Testis (tissue), 3 donors: Measurements from ENCODE around the gene IQGAP1. TPM values are rescaled to one million over a fixed set of nuclear protein-coding genes. Genes with fewer than 3 reads are reported as not detected.

Experiments
- DNase-seq: peaks from one replicate; pipeline ENCODE4 v3.0.0-alpha.2; 2019
- H3K27ac ChIP-seq, 2 donors: fragments of 200-600 bp; sonication (generic); one replicate each; pipeline ENCODE4 v1.5.1; 2019
- H3K27me3 ChIP-seq: fragments of 200-600 bp; sonication (generic); one replicate; pipeline ENCODE4 v1.5.1; 2019
- H3K36me3 ChIP-seq: fragments of 200-600 bp; sonication (generic); one replicate; pipeline ENCODE4 v1.5.1; 2017; ENCODE audit warnings: low read depth; ENCODE audit errors: missing control alignments
- H3K4me1 ChIP-seq: fragments of 200-600 bp; sonication (generic); one replicate; pipeline ENCODE4 v1.5.1; 2019
- H3K4me3 ChIP-seq, 2 donors: fragments of 200-600 bp; sonication (generic); one replicate each; pipeline ENCODE4 v1.5.1; 2017 to 2019
- H3K9me3 ChIP-seq: fragments of 200-600 bp; sonication (generic); one replicate; pipeline ENCODE4 v1.5.1; 2017
- POLR2A ChIP-seq: fragments of 450-650 bp; IDR thresholded peaks from one replicate; pipeline ENCODE4 v1.6.1; 2017; ENCODE audit warnings: antibody characterized with exemption, mild to moderate bottlenecking, moderate library complexity
- WGBS, 2 donors: methylation state at CpG; one replicate each; pipeline ENCODE4 v1.1.5; 2018; 5-methylcytosine and 5-hydroxymethylcytosine counted together
- intact Hi-C: fragments of 100-400 bp; cut with DNase I; formaldehyde crosslinking; loops from one replicate; pipeline ENCODE4 v1.15.1; 2023; ENCODE audit warnings: low total_unique reads
- polyA plus RNA-seq: library from polyadenylated mRNA; stranded (reverse); fragments of 350-450 nt; fragmentation: Illumina TruSeq; extraction: RNeasy Lipid Tissue Mini Kit (QIAGEN cat#74804); gene quantifications from one replicate; pipeline ENCODE4 v1.2.3, GENCODE V29; 2014; ENCODE audit warnings: low read depth, low replicate concordance; ENCODE audit not compliant: insufficient read depth
- total RNA-seq, 2 donors: library from RNA; depleted of rRNA; stranded (reverse); fragments of >200 nt; gene quantifications; one replicate each; pipeline ENCODE4 v1.2.3, GENCODE V29; 2016
- TF ChIP-seq, protein P1 (sequence below), 3 experiments: fragments of 450-650 bp in 2 of 3; fragments of 200-600 bp in 1 of 3; sonication (generic) in 1 of 3; IDR thresholded peaks; one replicate each; pipeline ENCODE4 v1.5.1; 2016 to 2019; ENCODE audit warnings: antibody characterized with exemption in 3 of 3, mild to moderate bottlenecking in 2 of 3, moderate library complexity in 1 of 3

Gene IQGAP1
- total and polyA plus RNA-seq, 3 donors from 2014 or later, result 44.4 to 102 (median 86.9) TPM

DNA sequence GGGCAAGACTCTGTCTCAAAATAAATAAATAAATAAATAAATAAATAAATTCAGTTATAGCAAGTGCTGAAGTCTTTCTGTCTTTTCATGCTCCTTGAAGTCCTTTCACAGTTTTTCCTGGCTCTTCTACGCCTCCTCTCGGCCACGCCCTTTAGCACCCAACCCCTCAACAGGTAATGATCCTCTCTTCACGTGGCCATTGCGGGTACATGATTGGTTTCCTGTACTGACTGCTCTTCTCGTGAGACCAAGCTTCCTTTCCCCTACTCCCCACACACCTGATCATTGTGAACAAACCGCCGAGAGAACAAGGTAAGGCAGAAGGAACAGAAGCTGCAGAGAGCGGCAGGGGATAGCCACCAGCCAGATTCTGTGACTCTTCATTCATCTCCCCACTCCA, 38.2 kb upstream of the IQGAP1 start:
- 75 to 83% methylated on average over 9 of the region's 9 CpGs for WGBS, 2 donors

GRCh38 chr15:90351479-90352106, 36.4 kb upstream of the IQGAP1 start:
- Histone ChIP-seq H3K27me3 (no peaks in the 10 kb centered on the region), H3K4me1 (no peaks in the 10 kb centered on the region), H3K4me3 (peak overlapping the region; percentile 64 to 87), H3K9me3 (no peaks in the 10 kb centered on the region), H3K27ac (no peak overlapping the region), H3K36me3 (no peaks in the 10 kb centered on the region)
- TF ChIP-seq, protein P1, sequence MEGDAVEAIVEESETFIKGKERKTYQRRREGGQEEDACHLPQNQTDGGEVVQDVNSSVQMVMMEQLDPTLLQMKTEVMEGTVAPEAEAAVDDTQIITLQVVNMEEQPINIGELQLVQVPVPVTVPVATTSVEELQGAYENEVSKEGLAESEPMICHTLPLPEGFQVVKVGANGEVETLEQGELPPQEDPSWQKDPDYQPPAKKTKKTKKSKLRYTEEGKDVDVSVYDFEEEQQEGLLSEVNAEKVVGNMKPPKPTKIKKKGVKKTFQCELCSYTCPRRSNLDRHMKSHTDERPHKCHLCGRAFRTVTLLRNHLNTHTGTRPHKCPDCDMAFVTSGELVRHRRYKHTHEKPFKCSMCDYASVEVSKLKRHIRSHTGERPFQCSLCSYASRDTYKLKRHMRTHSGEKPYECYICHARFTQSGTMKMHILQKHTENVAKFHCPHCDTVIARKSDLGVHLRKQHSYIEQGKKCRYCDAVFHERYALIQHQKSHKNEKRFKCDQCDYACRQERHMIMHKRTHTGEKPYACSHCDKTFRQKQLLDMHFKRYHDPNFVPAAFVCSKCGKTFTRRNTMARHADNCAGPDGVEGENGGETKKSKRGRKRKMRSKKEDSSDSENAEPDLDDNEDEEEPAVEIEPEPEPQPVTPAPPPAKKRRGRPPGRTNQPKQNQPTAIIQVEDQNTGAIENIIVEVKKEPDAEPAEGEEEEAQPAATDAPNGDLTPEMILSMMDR (IDR thresholded peaks at IDR 0.05), result no peak
- TF ChIP-seq POLR2A, result no peak
- DNase-seq, result no peak
- WGBS, 2 donors, result 24 to 25% methylated on average over 23 to 25 of the region's 25 CpGs
- intact Hi-C loops, result no loop called here

More for the DNA sequence above, 38.2 kb upstream of the IQGAP1 start:
- no peak overlapping the region for H3K27ac ChIP-seq
- TF ChIP-seq, protein P1 (IDR thresholded peaks at IDR 0.05), result no peak
- no peak for TF ChIP-seq POLR2A
- intact Hi-C loops, result no loop called here
- H3K4me1 ChIP-seq, result no peaks in the 10 kb centered on the region
- no peaks in the 10 kb centered on the region for H3K27me3 ChIP-seq
- no peaks in the 10 kb centered on the region for H3K9me3 ChIP-seq
- no peak overlapping the region for H3K4me3 ChIP-seq
- H3K36me3 ChIP-seq, result no peaks in the 10 kb centered on the region
- no peak for DNase-seq

- peak; percentile 96 for DNase-seq
- intact Hi-C loops, result no loop called here
- H3K9me3 ChIP-seq, result no peaks in the 10 kb centered on the region
- 1 to 2% methylated on average over 25 to 26 of the region's 53 CpGs for WGBS, 2 donors
- H3K27me3 ChIP-seq, result no peaks in the 10 kb centered on the region
- no peak within 1 kb of the TSS for H3K27ac ChIP-seq
- peak within 1 kb of the TSS; percentile 64 to 87 for H3K4me3 ChIP-seq
- TF ChIP-seq, protein P1 (IDR thresholded peaks at IDR 0.05), result no peak
- no peak for TF ChIP-seq POLR2A
- H3K4me1 ChIP-seq, result no peaks in the 10 kb centered on the region
- no peaks in the 10 kb centered on the region for H3K36me3 ChIP-seq
Observed at GRCh38 chr15:90352107-90352893, 35.7 kb upstream of the IQGAP1 start, which contains the start of gene ZNF774. Gene ZNF774 (plus strand): TSS chr15:90352284. CDS start chr15:90354661, 2,377 bp downstream.

- 88 to 100% methylated on average over 2 of the region's 2 CpGs for WGBS, 2 donors
- Histone ChIP-seq H3K4me3 (no peak overlapping the region), H3K36me3 (no peaks in the 10 kb centered on the region), H3K27ac (no peak overlapping the region), H3K9me3 (no peaks in the 10 kb centered on the region), H3K27me3 (no peaks in the 10 kb centered on the region), H3K4me1 (no peaks in the 10 kb centered on the region)
- no peak for TF ChIP-seq POLR2A
- TF ChIP-seq, protein P1 (IDR thresholded peaks at IDR 0.05), result no peak
- intact Hi-C loops, result no loop called here
- DNase-seq, result no peak
Observed at GRCh38 chr15:90354986-90355385, 33.1 kb upstream of the IQGAP1 start.
